ENCODE results near the gene ALDH3B2.

ALDH3B2 gene

GRCh38 chr11:67645521-67646461 is 28.6 kb downstream of the ALDH3B2 start:
- no peak overlapping the region for H3K27ac ChIP-seq
- TF ChIP-seq CTCF (conservative IDR thresholded peaks at IDR 0.05), result peak; percentile 43; the same call in 1 of the 2 replicates

GRCh38 chr11:67644472-67645418 is 29.7 kb downstream of the ALDH3B2 start:
- no peak overlapping the region for H3K27ac ChIP-seq
- no peak for TF ChIP-seq CTCF (conservative IDR thresholded peaks at IDR 0.05)

GRCh38 chr11:67644042-67644441 is 30.4 kb downstream of the ALDH3B2 start:
- TF ChIP-seq CTCF (conservative IDR thresholded peaks at IDR 0.05), result peak; percentile 75
- no peak overlapping the region for H3K27ac ChIP-seq

- H3K27ac ChIP-seq, result no peak overlapping the region
- TF ChIP-seq CTCF (conservative IDR thresholded peaks at IDR 0.05), result no peak
Measured at GRCh38 chr11:67642173-67643120, 32.0 kb downstream of the ALDH3B2 start.

GRCh38 chr11:67641338-67642172 is 32.9 kb downstream of the ALDH3B2 start:
- no peak overlapping the region for H3K27ac ChIP-seq

More at GRCh38 chr11:67641338-67642172, 32.9 kb downstream of the ALDH3B2 start:
- no peak for TF ChIP-seq CTCF (conservative IDR thresholded peaks at IDR 0.05)

Measured in VCaP (cell line).